ENCODE measurements around the gene YOD1.

Gene YOD1

GRCh38 chr1:207084232-207084631 lies 33.2 kb upstream of the YOD1 start:
- Histone ChIP-seq H3K36me3 (ENCODE audit: control insufficient read depth, low read length) (no peaks in the 10 kb centered on the region), H4K20me1 (ENCODE audit: control insufficient read depth, insufficient read depth, low read depth, low read length) (no peaks in the 10 kb centered on the region), H3K27me3 (ENCODE audit: control insufficient read depth, low read length) (peaks cover 30% of the 10 kb centered on the region), H3K79me2 (ENCODE audit: control insufficient read depth, low read length) (no peaks in the 10 kb centered on the region), H3K9me2 (replicated peaks; ENCODE audit: control insufficient read depth, low read length) (no peaks in the 10 kb centered on the region), H3F3A (ENCODE audit: control insufficient read depth, insufficient read depth) (no peaks in the 10 kb centered on the region), H3K9me3 (ENCODE audit: control insufficient read depth, insufficient read depth, low read length) (no peaks in the 10 kb centered on the region), H3K27ac (ENCODE audit: low read depth, low read length) (no peak overlapping the region), H3K4me1 (ENCODE audit: control insufficient read depth, low read length) (no peaks in the 10 kb centered on the region), H3K4me3 (ENCODE audit: low read length) (no peak overlapping the region), H3K4me2 (ENCODE audit: low read length) (no peak overlapping the region)
- no peak for TF ChIP-seq CTCF (IDR thresholded peaks at IDR 0.05; ENCODE audit: low read depth, low read length, poor library complexity, severe bottlenecking)
- TF ChIP-seq EZH2phosphoT487 (IDR thresholded peaks at IDR 0.05; ENCODE audit: borderline replicate concordance, low read length): no peak; the same call in 1 of the 2 replicates

- H3K4me1 ChIP-seq (ENCODE audit: control insufficient read depth, low read length): no peaks in the 10 kb centered on the region
- H3K4me3 ChIP-seq (ENCODE audit: low read length): no peak overlapping the region
- H3K9me3 ChIP-seq (ENCODE audit: control insufficient read depth, insufficient read depth, low read length): no peaks in the 10 kb centered on the region
- H4K20me1 ChIP-seq (ENCODE audit: control insufficient read depth, insufficient read depth, low read depth, low read length): no peaks in the 10 kb centered on the region
- TF ChIP-seq CTCF (IDR thresholded peaks at IDR 0.05; ENCODE audit: low read depth, low read length, poor library complexity, severe bottlenecking) (no peak), EZH2phosphoT487 (IDR thresholded peaks at IDR 0.05; ENCODE audit: borderline replicate concordance, low read length) (no peak)
- no peak overlapping the region for H3K27ac ChIP-seq (ENCODE audit: low read depth, low read length)
- H3K9me2 ChIP-seq (replicated peaks; ENCODE audit: control insufficient read depth, low read length): no peaks in the 10 kb centered on the region
- H3K79me2 ChIP-seq (ENCODE audit: control insufficient read depth, low read length): no peaks in the 10 kb centered on the region
- H3K27me3 ChIP-seq (ENCODE audit: control insufficient read depth, low read length): peaks cover 30% of the 10 kb centered on the region
- no peaks in the 10 kb centered on the region for H3F3A ChIP-seq (ENCODE audit: control insufficient read depth, insufficient read depth)
- no peaks in the 10 kb centered on the region for H3K36me3 ChIP-seq (ENCODE audit: control insufficient read depth, low read length)
- H3K4me2 ChIP-seq (ENCODE audit: low read length): no peak overlapping the region
Observed at GRCh38 chr1:207081806-207082205, 30.8 kb upstream of the YOD1 start.

- no peaks in the 10 kb centered on the region for H3K79me2 ChIP-seq (ENCODE audit: control insufficient read depth, low read length)
- H3K4me2 ChIP-seq (ENCODE audit: low read length): no peak overlapping the region
- H3F3A ChIP-seq (ENCODE audit: control insufficient read depth, insufficient read depth): no peaks in the 10 kb centered on the region
- H3K9me2 ChIP-seq (replicated peaks; ENCODE audit: control insufficient read depth, low read length): no peaks in the 10 kb centered on the region
- no peak overlapping the region for H3K4me3 ChIP-seq (ENCODE audit: low read length)
- H3K27ac ChIP-seq (ENCODE audit: low read depth, low read length): no peak overlapping the region
- peaks cover 35% of the 10 kb centered on the region for H3K27me3 ChIP-seq (ENCODE audit: control insufficient read depth, low read length)
- H3K36me3 ChIP-seq (ENCODE audit: control insufficient read depth, low read length): no peaks in the 10 kb centered on the region
- H3K9me3 ChIP-seq (ENCODE audit: control insufficient read depth, insufficient read depth, low read length): no peaks in the 10 kb centered on the region
- no peaks in the 10 kb centered on the region for H3K4me1 ChIP-seq (ENCODE audit: control insufficient read depth, low read length)
- H4K20me1 ChIP-seq (ENCODE audit: control insufficient read depth, insufficient read depth, low read depth, low read length): no peaks in the 10 kb centered on the region
- no peak for TF ChIP-seq EZH2phosphoT487 (IDR thresholded peaks at IDR 0.05; ENCODE audit: borderline replicate concordance, low read length)
- no peak for TF ChIP-seq CTCF (IDR thresholded peaks at IDR 0.05; ENCODE audit: low read depth, low read length, poor library complexity, severe bottlenecking)
Observed at GRCh38 chr1:207081088-207081487, 30.1 kb upstream of the YOD1 start.

All from DOHH2 (cell line).